Ishikawa (cell line): ENCODE data around the gene NDST1.

Experiments
- CEBPB ChIP-seq: IDR thresholded peaks from 2 replicates; pipeline ENCODE4 v1.6.1; 2012
- CREB1 ChIP-seq: IDR thresholded peaks from 2 replicates; pipeline ENCODE4 v1.6.1; 2012; ENCODE audit warnings: low read depth
- EGR1 ChIP-seq: IDR thresholded peaks from 2 replicates; pipeline ENCODE4 v1.6.1; 2012
- EP300 ChIP-seq: IDR thresholded peaks from 2 replicates; pipeline ENCODE4 v1.6.1; 2012; ENCODE audit warnings: borderline replicate concordance
- FOXM1 ChIP-seq: IDR thresholded peaks from 2 replicates; pipeline ENCODE4 v1.6.1; 2012; ENCODE audit warnings: low read depth, borderline replicate concordance
- MAX ChIP-seq: IDR thresholded peaks from 2 replicates; pipeline ENCODE4 v1.6.1; 2012
- NFIC ChIP-seq: IDR thresholded peaks from 2 replicates; pipeline ENCODE4 v1.6.1; 2012
- RAD21 ChIP-seq: IDR thresholded peaks from 2 replicates; pipeline ENCODE4 v1.6.1; 2012; ENCODE audit warnings: low read depth
- REST ChIP-seq: IDR thresholded peaks from 2 replicates; pipeline ENCODE4 v1.6.1; 2012; ENCODE audit warnings: low read depth, mild to moderate bottlenecking
- TAF1 ChIP-seq: IDR thresholded peaks from 2 replicates; pipeline ENCODE4 v1.6.1; 2012; ENCODE audit warnings: low read depth, mild to moderate bottlenecking
- TCF12 ChIP-seq: IDR thresholded peaks from 2 replicates; pipeline ENCODE4 v1.6.1; 2012; ENCODE audit warnings: low read depth
- TEAD4 ChIP-seq: IDR thresholded peaks from 2 replicates; pipeline ENCODE4 v1.6.1; 2012
- USF1 ChIP-seq: IDR thresholded peaks from 2 replicates; pipeline ENCODE4 v1.6.1; 2012
- YY1 ChIP-seq: IDR thresholded peaks from 2 replicates; pipeline ENCODE4 v1.6.1; 2012; ENCODE audit warnings: low read depth
- ZBTB7A ChIP-seq: IDR thresholded peaks from 2 replicates; pipeline ENCODE4 v1.6.1; 2012; ENCODE audit warnings: low read depth

The NDST1 gene

GRCh38 chr5:150587856-150588595, 80.1 kb downstream of the NDST1 start:
- TF ChIP-seq REST (no peak), MAX (no peak), USF1 (no peak), CREB1 (no peak), TCF12 (no peak), RAD21 (no peak), TEAD4 (no peak), EGR1 (no peak), NFIC (no peak), CEBPB (no peak), YY1 (no peak), FOXM1 (no peak)

- TF ChIP-seq TEAD4: no peak
- no peak for TF ChIP-seq EP300
- no peak for TF ChIP-seq ZBTB7A
- no peak for TF ChIP-seq YY1
- no peak for TF ChIP-seq CREB1
- TF ChIP-seq CEBPB: no peak
- TF ChIP-seq REST: no peak
These were observed 80.6 kb downstream of the NDST1 start for GRCh38 chr5:150588596-150588890.

GRCh38 chr5:150589862-150590601, 82.1 kb downstream of the NDST1 start:
- TF ChIP-seq EGR1 (no peak), FOXM1 (no peak)

GRCh38 chr5:150590979-150591695, 83.2 kb downstream of the NDST1 start:
- no peak for TF ChIP-seq MAX
- TF ChIP-seq YY1: no peak
- TF ChIP-seq ZBTB7A: no peak
- no peak for TF ChIP-seq RAD21
- TF ChIP-seq REST: no peak
- TF ChIP-seq TAF1: no peak
- no peak for TF ChIP-seq NFIC
- no peak for TF ChIP-seq TCF12
- TF ChIP-seq EGR1: no peak
- TF ChIP-seq CEBPB: no peak
- no peak for TF ChIP-seq USF1
- TF ChIP-seq FOXM1: no peak
- TF ChIP-seq CREB1: no peak
- TF ChIP-seq EP300: no peak
